Measurements from ENCODE around the gene EARS2.

GRCh38 chr16:23572394-23572793, 15.2 kb upstream of the EARS2 start:
- TF ChIP-seq SUZ12 (IDR thresholded peaks at IDR 0.05) = no peak
- TF ChIP-seq SP1 (IDR thresholded peaks at IDR 0.05) = no peak
- no peak for TF ChIP-seq BHLHE40 (IDR thresholded peaks at IDR 0.05; ENCODE audit: borderline replicate concordance)
- TF ChIP-seq ARNT (IDR thresholded peaks at IDR 0.05) = no peak
- no peak for TF ChIP-seq L3MBTL2 (conservative IDR thresholded peaks at IDR 0.05)
- no peak for TF ChIP-seq ZNF384 (IDR thresholded peaks at IDR 0.05)
